Measurements from ENCODE around the gene XPO5. TPM values are rescaled to one million over a fixed set of nuclear protein-coding genes. Genes with fewer than 3 reads are reported as not detected.

The XPO5 gene
- total and polyA plus RNA-seq, 7 donors = 3.0 to 53.7 (median 13.7) TPM

- H3K4me3 ChIP-seq = no peak overlapping the region
- H3K4me1 ChIP-seq = peaks cover 0 to 30% (median 26%) of the 10 kb centered on the region in 4 donors
- intact Hi-C loops (cut with DNase I) = no loop called here
- H3K9me3 ChIP-seq = no peaks in the 10 kb centered on the region
- H3K36me3 ChIP-seq = peaks cover 49 to 66% (median 52%) of the 10 kb centered on the region in 4 donors
- H3K27ac ChIP-seq = no peak overlapping the region
- TF ChIP-seq CTCF (IDR thresholded peaks at IDR 0.05) = no peak
- no peak for TF ChIP-seq POLR2A (IDR thresholded peaks at IDR 0.05)
- no peak for TF ChIP-seq POLR2AphosphoS5 (IDR thresholded peaks at IDR 0.05)
- no peak for TF ChIP-seq EP300 (IDR thresholded peaks at IDR 0.05)
- 94 to 97% methylated on average over 8 of the region's 8 CpGs for WGBS, 2 donors
- H3K27me3 ChIP-seq = no peaks in the 10 kb centered on the region
- DNase-seq = no peak
These were observed 55.7 kb downstream of the XPO5 start for GRCh38 chr6:43520097-43520496.

- DNase-seq = no peak
- Histone ChIP-seq H3K27me3 (no peaks in the 10 kb centered on the region), H3K4me3 (peak overlapping the region; percentile 73 to 94 (median 79)), H3K9me3 (no peaks in the 10 kb centered on the region), H3K27ac (peak overlapping the region; percentile 84 to 91 (median 85)), H3K36me3 (peaks cover 38 to 66% (median 52%) of the 10 kb centered on the region in 4 donors), H3K4me1 (peaks cover 0 to 41% (median 35%) of the 10 kb centered on the region in 4 donors)
- TF ChIP-seq EP300 (IDR thresholded peaks at IDR 0.05) (no peak), POLR2AphosphoS5 (IDR thresholded peaks at IDR 0.05) (no peak), POLR2A (IDR thresholded peaks at IDR 0.05) (no peak), CTCF (IDR thresholded peaks at IDR 0.05) (peak in 1 of 4 experiments; percentile 7)
- 1 to 5% methylated on average over 10 of the region's 10 CpGs for whole genome bisulfite sequencing, 2 donors
- intact Hi-C loops (cut with DNase I) = loop anchor here (2.0 to 10.0 kb wide), 2 partner anchors 111 to 343 kb away; partner anchors contain the start of genes GTPBP2 and SRF
These were observed 58.1 kb downstream of the XPO5 start for GRCh38 chr6:43517505-43518357.

GRCh38 chr6:43516697-43517504, 58.9 kb downstream of the XPO5 start, which contains the start of the genes POLR1C and YIPF3:
Gene POLR1C (plus strand): TSS chr6:43517089. CDS start chr6:43517110, 21 bp downstream.
Gene YIPF3 (minus strand): TSS chr6:43516926. CDS start chr6:43516807, 119 bp downstream.
- peaks cover 0 to 41% (median 35%) of the 10 kb centered on the region in 4 donors for H3K4me1 ChIP-seq
- peak; percentile 99 for DNase-seq
- 0% methylated on average over 57 of the region's 57 CpGs for WGBS, 2 donors
- H3K27me3 ChIP-seq = no peaks in the 10 kb centered on the region
- no peaks in the 10 kb centered on the region for H3K9me3 ChIP-seq
- intact Hi-C loops (cut with DNase I) = loop anchor here (2.0 to 10.0 kb wide), 2 partner anchors 112 to 342 kb away; partner anchors contain the start of genes GTPBP2 and SRF
- peak within 1 kb of the TSS; percentile 73 to 94 (median 79) for H3K4me3 ChIP-seq
- H3K36me3 ChIP-seq = peaks cover 44 to 66% (median 52%) of the 10 kb centered on the region in 4 donors
- peak within 1 kb of the TSS; percentile 84 to 91 (median 85) for H3K27ac ChIP-seq
- TF ChIP-seq POLR2A (IDR thresholded peaks at IDR 0.05) (peak in 1 of 2 donors; percentile 45), EP300 (IDR thresholded peaks at IDR 0.05) (no peak), POLR2AphosphoS5 (IDR thresholded peaks at IDR 0.05) (peak; percentile 25 to 80 (median 68)), CTCF (IDR thresholded peaks at IDR 0.05) (no peak)

GRCh38 chr6:43516367-43516696, 59.5 kb downstream of the XPO5 start:
- 0 to 1% methylated on average over 10 of the region's 10 CpGs for WGBS, 2 donors
- intact Hi-C loops (cut with DNase I) = loop anchor here (2.0 to 10.0 kb wide), 2 partner anchors 112 to 342 kb away; partner anchors contain the start of genes GTPBP2 and SRF
- Histone ChIP-seq H3K36me3 (peaks cover 42 to 66% (median 51%) of the 10 kb centered on the region in 4 donors), H3K4me1 (peaks cover 0 to 41% (median 35%) of the 10 kb centered on the region in 4 donors), H3K9me3 (no peaks in the 10 kb centered on the region), H3K4me3 (peak overlapping the region; percentile 73 to 94 (median 79)), H3K27ac (peak overlapping the region; percentile 84 to 91 (median 85)), H3K27me3 (no peaks in the 10 kb centered on the region)
- DNase-seq = no peak
- TF ChIP-seq POLR2AphosphoS5 (IDR thresholded peaks at IDR 0.05) (no peak), EP300 (IDR thresholded peaks at IDR 0.05) (no peak), POLR2A (IDR thresholded peaks at IDR 0.05) (no peak), CTCF (IDR thresholded peaks at IDR 0.05) (no peak)

Data from sigmoid colon (tissue), 7 donors.